ENCODE data around the gene VSTM5.

The VSTM5 gene

DNA sequence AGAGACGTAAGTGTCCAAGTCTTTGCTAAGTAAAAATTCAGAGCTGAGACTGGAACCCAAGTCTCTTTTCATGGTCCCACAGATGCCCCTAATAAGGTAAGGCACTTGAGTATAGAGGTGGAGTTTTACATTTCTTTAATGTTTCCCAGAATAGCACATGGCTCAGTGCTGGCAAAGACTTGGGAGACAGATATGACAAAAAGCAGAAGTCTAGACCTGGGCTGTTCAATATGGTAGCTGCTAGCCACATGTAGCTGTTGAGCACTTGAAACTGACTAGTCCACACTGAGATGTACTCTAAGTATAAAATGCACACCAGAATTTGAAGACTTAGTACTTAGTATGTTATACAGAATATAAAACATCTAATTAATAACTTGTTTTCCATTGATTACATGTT, 17.6 kb downstream of the VSTM5 start:
- no peak for TF ChIP-seq Cebpa-rat (IDR thresholded peaks at IDR 0.05)

GRCh38 chr11:93831343-93832127, 18.9 kb downstream of the VSTM5 start:
- H3K4me2 ChIP-seq, result no peak overlapping the region
- H3K9ac ChIP-seq, result no peak overlapping the region
- H4K20me1 ChIP-seq, result no peaks in the 10 kb centered on the region
- no peaks in the 10 kb centered on the region for H3K27me3 ChIP-seq
- H3K9me3 ChIP-seq (replicated peaks in 1 of 11), result peaks cover 0 to 6% (median 0%) of the 10 kb centered on the region in 11 experiments; a peak in 3 of 22 replicates
- no peak for TF ChIP-seq Cebpa-rat (IDR thresholded peaks at IDR 0.05)
- no peaks in the 10 kb centered on the region for H3K36me3 ChIP-seq
- no peak overlapping the region for H3K4me3 ChIP-seq
- H3K27ac ChIP-seq, result no peak overlapping the region
- no peaks in the 10 kb centered on the region for H3K4me1 ChIP-seq

More for the DNA sequence above, 17.6 kb downstream of the VSTM5 start:
- Histone ChIP-seq H3K27ac (no peak overlapping the region), H3K9me3 (replicated peaks in 1 of 11) (peaks cover 0 to 6% (median 0%) of the 10 kb centered on the region in 11 experiments; a peak in 3 of 22 replicates), H3K4me1 (no peaks in the 10 kb centered on the region), H4K20me1 (no peaks in the 10 kb centered on the region), H3K4me2 (no peak overlapping the region), H3K9ac (no peak overlapping the region), H3K36me3 (no peaks in the 10 kb centered on the region), H3K4me3 (no peak overlapping the region), H3K27me3 (no peaks in the 10 kb centered on the region)

DNA sequence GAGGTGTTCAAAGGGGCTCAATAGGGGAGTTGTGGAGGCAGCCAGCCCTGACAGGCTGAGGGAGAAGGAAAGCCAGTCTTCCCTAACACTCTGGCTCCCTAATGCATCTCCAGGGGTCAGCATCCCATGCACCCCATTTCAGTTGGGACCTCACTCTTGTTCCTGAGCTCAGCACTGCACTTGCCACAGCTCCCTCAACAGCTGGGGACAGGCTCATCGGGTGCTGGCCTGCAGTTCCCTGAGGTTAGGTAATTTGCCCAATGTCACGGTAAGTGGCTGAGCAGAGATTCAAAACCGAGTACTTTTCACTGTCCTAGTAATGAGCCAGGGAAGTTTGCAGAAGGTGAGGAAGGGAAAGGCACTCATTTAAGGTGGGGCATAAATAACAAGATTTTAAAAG, 20.8 kb downstream of the VSTM5 start:
- no peaks in the 10 kb centered on the region for H3K27me3 ChIP-seq
- H3K9ac ChIP-seq, result no peak overlapping the region
- H3K4me3 ChIP-seq, result no peak overlapping the region
- no peak overlapping the region for H3K4me2 ChIP-seq
- no peaks in the 10 kb centered on the region for H4K20me1 ChIP-seq
- H3K9me3 ChIP-seq (replicated peaks in 1 of 11), result peaks cover 0 to 6% (median 0%) of the 10 kb centered on the region in 11 experiments; a peak in 3 of 22 replicates
- no peak for TF ChIP-seq Cebpa-rat (IDR thresholded peaks at IDR 0.05)
- H3K36me3 ChIP-seq, result no peaks in the 10 kb centered on the region
- no peak overlapping the region for H3K27ac ChIP-seq
- H3K4me1 ChIP-seq, result no peaks in the 10 kb centered on the region

DNA sequence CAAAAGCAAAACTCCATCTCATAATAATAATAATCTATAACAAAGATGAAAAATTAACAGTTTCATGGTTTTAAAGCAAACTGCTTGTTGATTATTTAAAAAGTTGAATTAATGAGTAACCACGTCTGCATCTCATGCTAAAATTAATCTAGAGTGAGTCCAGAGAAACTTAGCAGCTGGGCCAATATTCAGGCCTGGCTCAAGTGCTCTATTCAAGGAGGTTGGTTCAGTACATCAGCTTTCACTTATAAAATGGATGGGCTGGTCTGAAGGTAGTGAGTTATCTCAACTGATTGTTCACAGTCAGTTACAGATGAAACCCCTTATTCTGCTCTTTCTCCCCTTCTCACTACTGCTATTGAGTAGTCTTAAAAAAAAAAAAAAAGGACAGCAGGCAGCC, 23.1 kb downstream of the VSTM5 start:
- Histone ChIP-seq H3K9ac (no peak overlapping the region), H3K27ac (no peak overlapping the region), H3K4me2 (no peak overlapping the region), H3K36me3 (no peaks in the 10 kb centered on the region), H4K20me1 (no peaks in the 10 kb centered on the region), H3K4me1 (no peaks in the 10 kb centered on the region), H3K9me3 (replicated peaks in 1 of 11) (peaks cover 0 to under 1% (median 0%) of the 10 kb centered on the region in 11 experiments; a peak in 2 of 22 replicates), H3K27me3 (no peaks in the 10 kb centered on the region), H3K4me3 (no peak overlapping the region)
- TF ChIP-seq Cebpa-rat (IDR thresholded peaks at IDR 0.05), result no peak

DNA sequence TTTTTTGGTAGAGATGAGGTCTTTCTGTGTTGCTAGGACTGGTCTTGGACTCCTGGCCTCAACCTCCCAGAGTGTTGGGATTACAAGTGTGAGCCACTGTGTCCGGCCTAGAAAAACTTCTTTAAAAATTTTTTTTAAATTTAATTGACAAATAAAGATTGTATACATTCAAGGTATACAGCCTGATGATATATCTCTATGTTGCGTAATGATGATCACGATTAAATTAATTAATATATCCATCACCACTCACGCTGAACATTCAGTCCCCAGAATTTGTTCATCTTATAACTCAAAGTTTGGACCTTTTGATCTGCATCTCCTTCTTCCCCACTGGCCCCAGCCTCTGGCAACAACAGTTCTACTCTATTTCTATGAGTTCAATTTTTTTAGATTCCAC, 27.2 kb downstream of the VSTM5 start:
- Histone ChIP-seq H3K27me3 (no peaks in the 10 kb centered on the region), H3K9ac (no peak overlapping the region), H3K36me3 (peaks cover 0 to 6% (median 0%) of the 10 kb centered on the region in 11 experiments; a peak in 1 of 22 replicates), H3K4me1 (no peaks in the 10 kb centered on the region), H3K27ac (no peak overlapping the region), H4K20me1 (peaks cover 0 to 13% (median 0%) of the 10 kb centered on the region in 11 experiments; a peak in 2 of 22 replicates), H3K4me2 (no peak overlapping the region), H3K4me3 (no peak overlapping the region), H3K9me3 (replicated peaks in 1 of 11) (no peaks in the 10 kb centered on the region)
- TF ChIP-seq Cebpa-rat (IDR thresholded peaks at IDR 0.05), result peak in 2 of 11 experiments; percentile 33 to 51; a peak in 1 of 22 replicates

DNA sequence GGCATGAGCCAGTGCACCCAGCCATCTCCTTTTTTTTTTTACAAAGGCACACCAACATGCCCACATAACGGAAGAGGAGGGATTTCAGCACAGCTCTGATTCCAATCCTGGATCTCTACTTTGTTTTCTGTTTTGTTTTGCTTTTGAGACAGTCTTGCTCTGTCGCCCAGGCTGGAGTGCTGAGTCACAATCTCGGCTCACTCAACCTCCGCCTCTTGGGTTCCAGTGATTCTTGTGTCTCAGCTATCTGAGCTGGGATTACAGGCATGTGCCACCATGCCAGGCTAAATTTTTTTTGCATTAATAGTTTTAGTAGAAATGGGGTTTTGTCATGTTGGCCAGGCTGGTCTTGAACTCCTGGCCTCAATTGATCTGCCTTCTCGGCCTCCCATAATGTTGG, 28.1 kb downstream of the VSTM5 start:
- Histone ChIP-seq H3K4me2 (no peak overlapping the region), H3K4me3 (no peak overlapping the region)
- no peak for TF ChIP-seq Cebpa-rat (IDR thresholded peaks at IDR 0.05)

DNA sequence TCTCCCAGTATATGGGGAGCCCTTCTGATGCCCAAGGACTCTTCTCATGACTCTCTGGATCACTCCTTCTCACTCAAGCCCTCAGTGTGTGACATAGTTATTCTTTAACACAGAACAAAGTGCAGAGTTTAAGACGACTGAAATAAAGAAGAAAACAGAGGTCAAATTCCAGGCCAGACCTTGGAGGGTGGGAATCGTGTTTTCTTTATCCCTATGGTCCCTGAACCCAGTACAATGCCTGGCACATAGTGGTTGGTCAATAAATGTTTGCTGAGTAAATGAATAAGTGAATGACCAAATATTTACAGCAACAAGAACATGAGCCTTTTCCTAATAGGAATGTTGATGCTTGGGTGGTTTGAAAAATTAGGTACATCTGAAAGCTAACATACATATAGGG, 28.8 kb downstream of the VSTM5 start:
- TF ChIP-seq Cebpa-rat (IDR thresholded peaks at IDR 0.05), result no peak
- H3K27ac ChIP-seq, result no peak overlapping the region

More for the DNA sequence above, 28.1 kb downstream of the VSTM5 start:
- Histone ChIP-seq H3K4me1 (no peaks in the 10 kb centered on the region), H3K9me3 (replicated peaks in 1 of 11) (no peaks in the 10 kb centered on the region), H4K20me1 (peaks cover 0 to 20% (median 0%) of the 10 kb centered on the region in 11 experiments; a peak in 7 of 22 replicates), H3K36me3 (peaks cover 0 to 7% (median 0%) of the 10 kb centered on the region in 11 experiments; a peak in 2 of 22 replicates), H3K9ac (no peak overlapping the region), H3K27me3 (no peaks in the 10 kb centered on the region), H3K27ac (no peak overlapping the region)

DNA sequence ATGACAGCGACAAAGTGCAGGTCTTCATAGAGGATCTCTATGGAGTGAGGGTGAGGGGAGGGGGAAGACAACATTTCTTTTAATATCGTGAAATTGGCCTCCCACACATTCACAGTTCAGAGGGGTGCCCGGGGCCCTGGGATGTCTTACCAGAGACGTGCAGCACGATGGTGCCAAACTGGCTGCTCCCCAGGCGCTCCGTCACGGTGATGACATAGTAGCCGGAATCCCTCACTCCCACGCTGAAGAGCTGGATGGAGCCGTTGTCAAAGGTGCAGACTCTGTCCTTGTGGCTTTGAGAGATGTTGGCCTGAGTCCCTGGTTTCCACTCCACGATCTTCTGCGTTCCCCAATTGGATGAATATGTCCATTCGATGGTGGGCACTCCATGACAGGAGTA, 29.6 kb downstream of the VSTM5 start:
- no peak overlapping the region for H3K4me2 ChIP-seq
- H3K27ac ChIP-seq, result no peak overlapping the region

More for the DNA sequence above, 28.8 kb downstream of the VSTM5 start:
- no peak overlapping the region for H3K4me3 ChIP-seq
- H3K4me1 ChIP-seq, result no peaks in the 10 kb centered on the region
- H3K4me2 ChIP-seq, result no peak overlapping the region
- H3K27me3 ChIP-seq, result no peaks in the 10 kb centered on the region
- no peak overlapping the region for H3K9ac ChIP-seq
- H3K36me3 ChIP-seq, result peaks cover 0 to 10% (median 0%) of the 10 kb centered on the region in 11 experiments; a peak in 3 of 22 replicates
- H4K20me1 ChIP-seq, result peaks cover 0 to 23% (median 0%) of the 10 kb centered on the region in 11 experiments; a peak in 7 of 22 replicates
- H3K9me3 ChIP-seq (replicated peaks in 1 of 11), result no peaks in the 10 kb centered on the region

DNA sequence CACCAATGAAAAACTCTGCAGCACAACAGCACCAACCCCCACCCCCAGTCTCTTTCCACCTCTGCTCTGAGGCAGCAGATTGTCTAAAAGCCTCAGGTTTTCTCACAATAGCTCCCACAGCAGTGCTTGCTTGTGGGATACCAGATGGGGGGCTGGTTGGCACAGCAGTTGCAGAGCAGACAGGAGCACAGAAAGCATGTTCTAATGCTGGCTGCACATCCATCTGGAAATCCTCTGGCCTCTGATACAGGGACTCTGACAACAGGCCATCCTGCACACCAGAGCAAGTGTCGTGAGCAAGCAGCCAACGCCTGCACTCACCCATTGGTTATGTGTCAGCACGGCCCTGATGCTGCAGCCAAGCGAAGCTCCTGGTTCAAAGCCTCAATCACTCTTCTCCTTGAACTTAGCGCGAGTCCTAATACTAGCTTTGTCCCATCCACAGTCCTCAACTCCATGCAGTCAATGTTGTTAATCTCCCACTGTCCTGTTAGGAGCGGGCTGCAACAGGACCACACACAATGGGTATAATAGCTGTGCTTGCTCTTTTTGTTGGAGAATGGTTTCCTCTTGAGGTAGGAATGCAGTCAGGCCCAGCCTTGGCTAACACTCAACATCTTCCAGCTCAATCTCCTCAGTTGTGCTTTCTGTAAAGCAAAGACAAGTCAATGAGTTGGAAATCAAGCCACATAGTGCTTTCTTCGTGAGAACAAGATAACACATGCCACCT, 30.3 kb downstream of the VSTM5 start:
- peaks cover 0 to 23% (median 4%) of the 10 kb centered on the region in 11 experiments; a peak in 7 of 22 replicates for H4K20me1 ChIP-seq
- TF ChIP-seq Cebpa-rat (IDR thresholded peaks at IDR 0.05), result no peak
- no peaks in the 10 kb centered on the region for H3K4me1 ChIP-seq
- no peaks in the 10 kb centered on the region for H3K27me3 ChIP-seq
- H3K27ac ChIP-seq, result no peak overlapping the region
- H3K4me3 ChIP-seq, result no peak overlapping the region
- H3K4me2 ChIP-seq, result no peak overlapping the region
- H3K36me3 ChIP-seq, result peaks cover 6 to 22% (median 10%) of the 10 kb centered on the region in 11 experiments
- no peak overlapping the region for H3K9ac ChIP-seq
- H3K9me3 ChIP-seq (replicated peaks in 1 of 11), result no peaks in the 10 kb centered on the region

More for the DNA sequence above, 29.6 kb downstream of the VSTM5 start:
- Histone ChIP-seq H3K36me3 (peaks cover 0 to 15% (median 3%) of the 10 kb centered on the region in 11 experiments; a peak in 15 of 22 replicates), H3K9ac (no peak overlapping the region), H3K9me3 (replicated peaks in 1 of 11) (no peaks in the 10 kb centered on the region), H4K20me1 (peaks cover 0 to 23% (median under 1%) of the 10 kb centered on the region in 11 experiments; a peak in 7 of 22 replicates), H3K27me3 (no peaks in the 10 kb centered on the region), H3K4me3 (no peak overlapping the region), H3K4me1 (no peaks in the 10 kb centered on the region)
- no peak for TF ChIP-seq Cebpa-rat (IDR thresholded peaks at IDR 0.05)

All from BLaER1 treated with 17β-estradiol and CSF1 and Interleukin-3, amounts not matched to agents 10 nM and 100 nM (cell line).